SK-N-SH (cell line): ENCODE measurements around the gene PTPA. TPM values are rescaled to one million over a fixed set of nuclear protein-coding genes. Genes with fewer than 3 reads are reported as not detected.

Source experiments
- CTCF ChIA-PET: fragments of 300-600, 350-600 bp; formaldehyde crosslinking; extraction: SDS; loops from one replicate; lab custom pipeline; 2021; lab: Yijun Ruan, JAX
- POLR2A ChIA-PET: fragments of 350-600 bp; sonication (Branson Sonifier 250); formaldehyde crosslinking; extraction: SDS; loops from one replicate; lab custom pipeline; 2020; ENCODE audit warnings: antibody characterized with exemption, inconsistent platforms; lab: Yijun Ruan, JAX
- DNase-seq: peaks from one replicate; pipeline ENCODE4 v3.0.0; 2012
- H2AFZ ChIP-seq: fragments of 200-600 bp; sonication (generic); 2 replicates; pipeline ENCODE4 v1.8.1; 2016; ENCODE audit warnings: antibody characterized with exemption, mild to moderate bottlenecking, low read depth
- H3F3A ChIP-seq: fragments of 200-600 bp; sonication (generic); replicated peaks from 2 replicates; pipeline ENCODE3; 2016; ENCODE audit warnings: antibody characterized with exemption, mild to moderate bottlenecking; ENCODE audit not compliant: insufficient read depth
- H3K27ac ChIP-seq, 2 experiments: fragments of 200-500 bp in 1 of 2; fragments of 200-600 bp in 1 of 2; sonication (Bioruptor generic) in 1 of 2; sonication (generic), shearing (Covaris generic) in 1 of 2; 2 replicates each; pipeline versions ENCODE4 v1.5.1 to v1.6.1; 2014 to 2016; ENCODE audit warnings: low read depth in 2 of 2, inconsistent platforms in 1 of 2, low read length in 1 of 2, mild to moderate bottlenecking in 1 of 2, mixed read lengths in 1 of 2
- H3K27me3 ChIP-seq: fragments of 200-600 bp; sonication (generic), shearing (Covaris generic); 2 replicates; pipeline ENCODE4 v1.6.1; 2016; ENCODE audit warnings: mixed run types; ENCODE audit not compliant: insufficient read depth
- H3K36me3 ChIP-seq, 2 experiments: fragments of 200-500 bp in 1 of 2; fragments of 200-600 bp in 1 of 2; sonication (Bioruptor generic) in 1 of 2; sonication (generic) in 1 of 2; replicated peaks in 1 of 2; 2 replicates each; pipeline versions ENCODE3 to v1.5.1; 2014 to 2016; ENCODE audit warnings: low read length in 1 of 2, mild to moderate bottlenecking in 1 of 2; ENCODE audit not compliant: insufficient read depth in 2 of 2, control insufficient read depth in 1 of 2
- H3K4me1 ChIP-seq, 2 experiments: fragments of 200-500 bp in 1 of 2; fragments of 200-600 bp in 1 of 2; sonication (Bioruptor generic) in 1 of 2; sonication (generic), shearing (Covaris generic) in 1 of 2; 2 replicates each; pipeline versions ENCODE4 v1.5.1 to v1.6.1; 2014 to 2016; ENCODE audit warnings: low read depth in 1 of 2, low read length in 1 of 2, mixed run types in 1 of 2; ENCODE audit not compliant: insufficient read depth in 2 of 2, control insufficient read depth in 1 of 2
- H3K4me2 ChIP-seq: fragments of 200-600 bp; sonication (generic), shearing (Covaris generic); 2 replicates; pipeline ENCODE4 v1.6.1; 2017; ENCODE audit warnings: mixed run types
- H3K4me3 ChIP-seq, 2 experiments: fragments of 200-500 bp in 1 of 2; fragments of 200-600 bp in 1 of 2; sonication (Bioruptor generic) in 1 of 2; sonication (generic), shearing (Covaris generic) in 1 of 2; 2 replicates each; pipeline versions ENCODE4 v1.5.1 to v1.8.1; 2014 to 2016; ENCODE audit warnings: low read depth in 2 of 2, inconsistent platforms in 1 of 2, low read length in 1 of 2, mild to moderate bottlenecking in 1 of 2, mixed read lengths in 1 of 2, moderate library complexity in 1 of 2
- H3K79me2 ChIP-seq: fragments of 200-600 bp; sonication (generic); 2 replicates; pipeline ENCODE4 v1.8.1; 2017; ENCODE audit warnings: mild to moderate bottlenecking; ENCODE audit not compliant: insufficient read depth
- H3K9ac ChIP-seq: fragments of 200-600 bp; sonication (generic); 2 replicates; pipeline ENCODE4 v1.6.1; 2017; ENCODE audit warnings: mixed run types
- H3K9me2 ChIP-seq: fragments of 200-600 bp; sonication (generic); 2 replicates; pipeline ENCODE4 v1.6.1; 2017; ENCODE audit warnings: mixed run types
- H3K9me3 ChIP-seq: fragments of 200-600 bp; sonication (generic); 2 replicates; pipeline ENCODE4 v1.6.1; 2017; ENCODE audit warnings: mixed run types, mild to moderate bottlenecking, moderate library complexity
- H4K20me1 ChIP-seq: fragments of 200-600 bp; sonication (generic); 2 replicates; pipeline ENCODE4 v1.6.1; 2017; ENCODE audit warnings: mild to moderate bottlenecking, mixed run types; ENCODE audit not compliant: insufficient read depth
- ELF1 ChIP-seq: IDR thresholded peaks from 2 replicates; pipeline ENCODE4 v1.4.0; 2012
- EZH2phosphoT487 ChIP-seq: fragments of 200-600 bp; sonication (generic); IDR thresholded peaks from 2 replicates; pipeline ENCODE4 v1.6.1; 2017; ENCODE audit warnings: low read depth, mixed run types, mild to moderate bottlenecking, antibody characterized with exemption, moderate library complexity, borderline replicate concordance
- FOSL2 ChIP-seq: IDR thresholded peaks from 2 replicates; pipeline ENCODE4 v1.4.0; 2012; ENCODE audit warnings: low read depth, mild to moderate bottlenecking, moderate library complexity, borderline replicate concordance
- FOXJ3 ChIP-seq: sonication (generic); formaldehyde crosslinking; IDR thresholded peaks from 2 replicates; pipeline ENCODE4 v1.5.1; 2020; ENCODE audit warnings: mild to moderate bottlenecking, missing genetic modification reagents
- FOXM1 ChIP-seq: IDR thresholded peaks from 2 replicates; pipeline ENCODE4 v1.4.0; 2012; ENCODE audit warnings: low read depth, mild to moderate bottlenecking
- GABPA ChIP-seq: IDR thresholded peaks from 2 replicates; pipeline ENCODE4 v1.4.0; 2012; ENCODE audit warnings: low read depth, mild to moderate bottlenecking
- GATA2 ChIP-seq: sonication (generic); formaldehyde crosslinking; IDR thresholded peaks from 2 replicates; pipeline ENCODE4 v1.5.0; 2020; ENCODE audit warnings: mild to moderate bottlenecking, missing genetic modification reagents
- IRF3 ChIP-seq: fragments of 150-350 bp; IDR thresholded peaks from 2 replicates; pipeline ENCODE4 v1.6.1; 2016; ENCODE audit warnings: mild to moderate bottlenecking, low read depth, low read length
- JUND ChIP-seq: IDR thresholded peaks from 2 replicates; pipeline ENCODE4 v1.4.0; 2012
- MAX ChIP-seq: IDR thresholded peaks from 2 replicates; pipeline ENCODE4 v1.4.0; 2012; ENCODE audit warnings: low read depth
- MEF2A ChIP-seq: IDR thresholded peaks from 2 replicates; pipeline ENCODE4 v1.4.0; 2012; ENCODE audit warnings: low read depth, borderline replicate concordance
- NFIC ChIP-seq: IDR thresholded peaks from 2 replicates; pipeline ENCODE4 v1.4.0; 2012; ENCODE audit warnings: borderline replicate concordance
- PBX3 ChIP-seq: IDR thresholded peaks from 2 replicates; pipeline ENCODE4; 2012
- POLR2AphosphoS5 ChIP-seq: IDR thresholded peaks from 2 replicates; pipeline ENCODE4 v1.6.1; 2012; ENCODE audit warnings: low read depth, low read length
- RAD21 ChIP-seq: IDR thresholded peaks from 2 replicates; pipeline ENCODE4 v1.6.1; 2012; ENCODE audit warnings: mild to moderate bottlenecking, low read length
- RCOR1 ChIP-seq: fragments of 150-350 bp; IDR thresholded peaks from 2 replicates; pipeline ENCODE4 v1.6.1; 2017; ENCODE audit warnings: antibody characterized with exemption, low read length
- RXRA ChIP-seq: IDR thresholded peaks from 2 replicates; pipeline ENCODE4 v1.4.0; 2012; ENCODE audit warnings: low read depth, mild to moderate bottlenecking, borderline replicate concordance
- YY1 ChIP-seq: IDR thresholded peaks from 2 replicates; pipeline ENCODE4 v1.4.0; 2012; ENCODE audit warnings: low read depth, mild to moderate bottlenecking
- WGBS: methylation state at CpG from one replicate; pipeline ENCODE4 v1.1.6; 2017; ENCODE audit warnings: low lambda C conversion rate; 5-methylcytosine and 5-hydroxymethylcytosine counted together
- polyA plus RNA-seq, 3 experiments: library from polyadenylated mRNA; depleted of rRNA; stranded (reverse); fragments of >200 nt; gene quantifications; 2 replicates each; pipeline ENCODE4 v1.2.3, GENCODE V29; 2012
- TF ChIP-seq, protein P1 (sequence below): IDR thresholded peaks from 2 replicates; pipeline ENCODE4 v1.6.1; 2012; ENCODE audit warnings: mild to moderate bottlenecking, low read depth, low read length, moderate library complexity

The PTPA gene
- polyA plus RNA-seq, 1 of the 3 experiments (the other 2 are of a cell fraction): 130 TPM

GRCh38 chr9:129150122-129150521 is 38.9 kb downstream of the PTPA start (continued):
- TF ChIP-seq IRF3 (no peak), NFIC (no peak), POLR2AphosphoS5 (no peak; the same call in 1 of the 2 replicates), EZH2phosphoT487 (no peak), RXRA (no peak), FOXM1 (no peak), MEF2A (no peak), FOSL2 (no peak)
- TF ChIP-seq, all 33 proteins: peak for 0

- Histone ChIP-seq H3K4me3 (no peak overlapping the region), H3K27me3 (no peaks in the 10 kb centered on the region), H3K4me2 (no peak overlapping the region), H3K9me2 (no peaks in the 10 kb centered on the region), H3F3A (no peaks in the 10 kb centered on the region), H3K27ac (no peak overlapping the region), H3K9me3 (no peaks in the 10 kb centered on the region), H3K36me3 (peaks cover 12 to 23% of the 10 kb centered on the region in 2 experiments), H3K79me2 (peaks cover 15% of the 10 kb centered on the region; the same call in 1 of the 2 replicates), H4K20me1 (no peaks in the 10 kb centered on the region), H3K9ac (no peak overlapping the region), H3K4me1 (peaks cover 9% of the 10 kb centered on the region in 2 experiments; a peak in 3 of 4 replicates), H2AFZ (no peak overlapping the region)
- ChIA-PET POLR2A (no interaction called here), CTCF (interaction anchor here (1.0 to 5.4 kb wide), 5 partner anchors 8 to 23 kb away, joined by 3 to 42 read pairs (median 10); no protein-coding TSS in a partner anchor)
- WGBS: 89% methylated on average over 18 of the region's 18 CpGs
- TF ChIP-seq ELF1 (no peak), GABPA (no peak), IRF3 (no peak)
- no peak for DNase-seq
These were observed 39.5 kb downstream of the PTPA start for GRCh38 chr9:129150672-129151211.

DNA sequence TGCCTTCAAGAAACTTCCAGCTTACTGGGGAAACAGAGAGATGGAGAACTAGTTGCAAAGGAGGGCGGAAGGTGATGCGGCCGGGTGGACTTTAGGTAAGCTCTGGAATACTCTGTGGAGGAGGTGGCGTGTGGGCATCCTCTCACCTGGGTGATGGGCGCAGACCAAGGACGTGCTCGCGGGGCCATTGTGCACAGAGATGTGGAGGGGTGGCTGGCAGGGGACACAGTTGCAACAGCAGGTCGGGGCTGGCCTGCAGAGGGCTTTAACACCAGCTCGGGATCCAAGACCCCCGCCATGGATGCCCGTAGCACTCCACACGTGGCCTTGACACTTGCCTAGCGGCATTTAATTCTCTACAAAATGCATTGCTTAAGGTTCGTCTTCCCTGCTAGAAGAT is 40.3 kb downstream of the PTPA start:
- POLR2A ChIA-PET: no interaction called here
- TF ChIP-seq RCOR1 (no peak), PBX3 (no peak), GATA2 (CRISPR knock-in tag) (no peak), JUND (no peak), RAD21 (no peak), FOXJ3 (CRISPR knock-in tag) (no peak), YY1 (no peak), FOXM1 (no peak), MEF2A (no peak), MAX (no peak)
- TF ChIP-seq, protein P1, sequence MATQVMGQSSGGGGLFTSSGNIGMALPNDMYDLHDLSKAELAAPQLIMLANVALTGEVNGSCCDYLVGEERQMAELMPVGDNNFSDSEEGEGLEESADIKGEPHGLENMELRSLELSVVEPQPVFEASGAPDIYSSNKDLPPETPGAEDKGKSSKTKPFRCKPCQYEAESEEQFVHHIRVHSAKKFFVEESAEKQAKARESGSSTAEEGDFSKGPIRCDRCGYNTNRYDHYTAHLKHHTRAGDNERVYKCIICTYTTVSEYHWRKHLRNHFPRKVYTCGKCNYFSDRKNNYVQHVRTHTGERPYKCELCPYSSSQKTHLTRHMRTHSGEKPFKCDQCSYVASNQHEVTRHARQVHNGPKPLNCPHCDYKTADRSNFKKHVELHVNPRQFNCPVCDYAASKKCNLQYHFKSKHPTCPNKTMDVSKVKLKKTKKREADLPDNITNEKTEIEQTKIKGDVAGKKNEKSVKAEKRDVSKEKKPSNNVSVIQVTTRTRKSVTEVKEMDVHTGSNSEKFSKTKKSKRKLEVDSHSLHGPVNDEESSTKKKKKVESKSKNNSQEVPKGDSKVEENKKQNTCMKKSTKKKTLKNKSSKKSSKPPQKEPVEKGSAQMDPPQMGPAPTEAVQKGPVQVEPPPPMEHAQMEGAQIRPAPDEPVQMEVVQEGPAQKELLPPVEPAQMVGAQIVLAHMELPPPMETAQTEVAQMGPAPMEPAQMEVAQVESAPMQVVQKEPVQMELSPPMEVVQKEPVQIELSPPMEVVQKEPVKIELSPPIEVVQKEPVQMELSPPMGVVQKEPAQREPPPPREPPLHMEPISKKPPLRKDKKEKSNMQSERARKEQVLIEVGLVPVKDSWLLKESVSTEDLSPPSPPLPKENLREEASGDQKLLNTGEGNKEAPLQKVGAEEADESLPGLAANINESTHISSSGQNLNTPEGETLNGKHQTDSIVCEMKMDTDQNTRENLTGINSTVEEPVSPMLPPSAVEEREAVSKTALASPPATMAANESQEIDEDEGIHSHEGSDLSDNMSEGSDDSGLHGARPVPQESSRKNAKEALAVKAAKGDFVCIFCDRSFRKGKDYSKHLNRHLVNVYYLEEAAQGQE: no peak

More for the DNA sequence above, 40.3 kb downstream of the PTPA start:
- Histone ChIP-seq H3K9ac (no peak overlapping the region), H3K9me3 (no peaks in the 10 kb centered on the region), H3K27ac (no peak overlapping the region), H3K79me2 (peaks cover 10% of the 10 kb centered on the region; the same call in 1 of the 2 replicates), H3K4me2 (no peak overlapping the region), H3K4me3 (no peak overlapping the region), H3K36me3 (peaks cover 12 to 23% of the 10 kb centered on the region in 2 experiments), H3K27me3 (no peaks in the 10 kb centered on the region), H3K4me1 (peaks cover 2% of the 10 kb centered on the region in 2 experiments; a peak in 2 of 4 replicates), H3K9me2 (no peaks in the 10 kb centered on the region), H2AFZ (no peak overlapping the region), H3F3A (no peaks in the 10 kb centered on the region), H4K20me1 (no peaks in the 10 kb centered on the region)
- 97% methylated on average over 14 of the region's 15 CpGs for WGBS
- DNase-seq: no peak
- CTCF ChIA-PET: interaction anchor here (1.0 to 5.4 kb wide), 6 partner anchors 9 to 473 kb away, joined by 3 to 42 read pairs (median 8); no protein-coding TSS in a partner anchor
